Stimulated activated CD4-positive, alpha-beta T cell treated with anti-CD3 and anti-CD28 coated beads, Interleukin-4, amount 100 ng/mL, for 24 hours (primary cell): ENCODE data around the gene MNAT1.

ENCODE experiments used
- DNase-seq: peaks from one replicate; pipeline ENCODE4 v3.0.0-alpha.2; 2020

MNAT1 gene

DNA sequence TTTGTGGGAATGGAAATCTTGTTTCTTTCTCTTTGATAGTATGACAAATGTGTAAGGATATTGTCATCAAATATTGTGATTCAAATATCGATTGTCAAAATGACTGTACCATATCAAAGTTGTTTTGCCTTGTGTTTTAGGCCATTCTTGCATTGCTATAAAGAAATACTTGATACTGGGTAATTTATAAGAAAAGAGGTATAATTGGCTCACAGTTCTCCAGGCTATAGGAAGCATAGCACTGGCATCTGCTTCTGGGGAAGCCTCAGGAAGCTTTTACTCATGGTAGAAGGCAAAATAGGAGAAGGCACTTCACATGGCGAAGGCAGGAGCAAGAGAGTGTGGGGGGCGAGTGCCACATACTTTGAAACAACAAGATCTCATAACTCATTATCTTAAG lies 238.5 kb downstream of the MNAT1 start:
- DNase-seq = no peak

DNA sequence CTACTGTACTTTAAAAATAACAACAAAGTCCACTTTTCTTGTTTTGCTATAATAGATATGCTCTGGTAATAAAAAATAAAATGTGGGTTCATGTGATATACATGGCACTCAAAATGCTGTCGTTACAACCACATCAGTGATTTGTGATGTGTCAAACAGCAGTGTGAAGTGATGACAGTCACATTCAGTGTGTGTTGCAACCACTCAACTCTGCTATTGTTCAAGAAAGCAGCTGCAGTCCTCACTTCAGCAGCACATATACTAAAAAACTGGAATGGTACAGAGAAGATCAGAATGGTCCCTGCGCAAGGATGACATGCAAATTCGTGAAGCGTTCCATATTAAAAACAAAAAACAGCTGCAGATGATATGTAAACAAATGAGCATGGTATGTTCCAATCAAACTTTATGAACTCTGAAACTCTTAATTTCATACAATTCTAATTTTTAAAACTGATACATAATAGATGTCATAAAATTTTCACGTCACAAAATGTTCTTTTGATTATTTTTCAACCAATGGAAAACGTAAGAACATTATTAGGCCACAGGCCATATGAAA lies 239.6 kb downstream of the MNAT1 start:
- no peak for DNase-seq

GRCh38 chr14:60975551-60975950 lies 241.0 kb downstream of the MNAT1 start:
- DNase-seq = no peak

GRCh38 chr14:60977847-60978246 lies 243.3 kb downstream of the MNAT1 start:
- DNase-seq = no peak

DNA sequence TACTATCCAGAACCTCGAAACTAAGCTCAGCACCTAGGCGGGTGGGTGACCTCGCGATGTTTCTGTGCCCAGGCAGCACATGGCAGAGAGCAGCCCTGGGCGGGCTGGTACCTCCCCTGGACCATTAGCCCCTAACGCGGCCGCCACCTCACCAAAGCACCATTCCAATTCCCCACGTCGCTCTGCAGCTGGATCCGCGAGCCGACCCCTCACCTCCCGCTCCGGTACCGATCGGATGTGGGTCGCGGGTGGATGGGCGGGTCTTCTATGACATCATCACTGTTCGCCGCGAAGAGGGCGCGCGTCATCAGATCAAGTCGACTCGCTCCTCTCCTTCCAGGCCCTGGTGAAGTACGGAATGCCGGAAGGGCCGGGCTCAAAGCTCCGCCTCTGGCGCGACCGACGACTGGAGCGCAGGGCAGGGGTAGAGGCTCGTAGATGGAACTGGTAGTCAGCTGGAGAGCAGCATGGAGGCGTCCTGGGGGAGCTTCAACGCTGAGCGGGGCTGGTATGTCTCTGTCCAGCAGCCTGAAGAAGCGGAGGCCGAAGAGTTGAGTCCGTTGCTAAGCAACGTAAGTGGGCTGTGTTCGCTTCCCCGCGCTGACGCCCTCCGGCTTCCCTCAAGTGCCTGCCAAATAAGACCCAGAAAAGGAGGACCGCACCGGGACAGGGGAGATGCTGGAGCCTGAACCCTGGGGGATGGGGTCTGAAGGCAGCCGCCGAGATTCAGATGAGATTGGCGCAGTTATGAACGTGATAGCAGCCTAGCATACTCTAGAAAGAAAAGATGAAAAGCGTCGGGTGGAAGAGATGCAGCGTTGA lies 246.5 kb downstream of the MNAT1 start, which contains the start of the genes SLC38A6 and TRMT5:
SLC38A6 (plus strand) TSS at position 435 of the 822 bp plus-strand sequence; CDS start at position 468, 33 bp downstream.
TRMT5 (minus strand) TSS at position 269 of the 822 bp plus-strand sequence; CDS start at position 163, 106 bp downstream.
- peak; percentile 91 for DNase-seq

DNA sequence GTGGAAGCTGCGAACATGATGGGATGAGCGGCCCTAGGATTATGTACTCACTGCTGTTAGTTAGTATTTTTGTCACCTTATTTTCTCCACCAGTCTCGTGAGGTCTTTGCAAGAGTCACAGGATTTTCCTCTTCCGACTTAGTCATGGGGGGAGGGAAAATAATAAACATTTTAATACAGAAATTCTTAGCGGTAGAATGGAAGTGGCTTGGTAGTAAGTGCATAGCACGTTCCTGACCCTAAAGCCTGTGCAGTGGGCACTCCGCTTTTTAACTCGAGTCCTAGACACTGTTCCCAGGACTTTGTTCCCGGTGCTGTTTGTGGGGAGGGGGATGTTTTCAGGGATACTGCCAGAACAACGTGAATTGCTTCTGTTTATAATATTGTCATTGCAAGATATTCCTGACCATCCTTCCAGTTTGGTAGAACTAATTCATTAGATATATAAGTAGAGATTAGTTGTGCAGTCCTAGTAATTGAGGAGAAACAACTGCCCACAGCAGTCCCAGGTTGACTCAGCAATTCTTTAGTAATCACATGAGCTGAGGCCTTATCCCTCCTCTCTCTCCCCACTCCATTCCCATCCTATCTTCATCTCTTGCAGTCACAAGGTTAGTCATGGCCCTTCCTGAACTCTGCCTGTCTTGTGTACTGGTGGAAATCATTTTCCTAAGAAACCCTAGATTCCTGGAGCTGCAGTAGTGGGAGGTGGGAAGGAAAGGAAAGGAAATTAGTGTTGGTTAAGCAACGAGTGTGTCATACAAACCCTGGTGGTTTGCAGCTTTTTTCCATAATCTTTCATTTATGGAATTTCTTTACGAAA lies 247.3 kb downstream of the MNAT1 start:
- DNase-seq = no peak

DNA sequence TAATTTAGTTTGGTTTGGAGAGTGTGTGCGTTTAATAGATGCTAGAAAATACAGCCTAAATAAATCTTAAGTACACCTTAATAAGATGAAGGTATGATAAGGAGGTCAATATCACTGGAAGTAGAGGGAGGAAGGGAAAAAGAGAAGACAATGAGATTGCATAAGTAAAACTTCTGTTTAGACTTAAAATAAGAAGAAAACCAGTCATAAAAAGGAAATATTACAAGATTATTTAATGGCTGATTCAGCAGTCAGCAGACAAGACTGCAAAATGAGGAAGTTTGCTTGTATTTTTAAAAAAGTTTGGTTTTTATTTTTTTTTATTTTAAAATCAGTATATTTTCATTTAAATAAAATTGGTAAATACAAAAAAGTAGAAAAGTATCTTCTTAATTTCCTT lies 249.6 kb downstream of the MNAT1 start:
- no peak for DNase-seq

DNA sequence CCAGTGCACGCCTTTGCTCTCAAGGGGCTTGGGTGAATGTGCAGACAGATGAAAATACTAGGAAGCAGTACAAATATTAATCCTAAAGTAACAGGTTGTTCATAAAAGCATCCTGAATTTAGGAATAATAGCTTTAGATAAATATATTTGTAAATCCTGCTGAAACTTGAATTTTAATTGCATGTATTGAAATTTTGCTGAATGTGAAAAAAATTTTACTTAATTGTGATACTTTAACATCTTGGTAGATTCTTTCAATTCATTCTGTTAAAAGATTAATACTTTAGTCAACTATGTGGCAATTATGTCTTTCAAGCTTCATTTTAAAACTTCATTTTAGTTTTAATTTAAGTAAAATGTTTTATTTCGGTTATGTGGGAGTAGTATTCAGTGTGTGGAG lies 251.9 kb downstream of the MNAT1 start:
- DNase-seq = no peak

DNA sequence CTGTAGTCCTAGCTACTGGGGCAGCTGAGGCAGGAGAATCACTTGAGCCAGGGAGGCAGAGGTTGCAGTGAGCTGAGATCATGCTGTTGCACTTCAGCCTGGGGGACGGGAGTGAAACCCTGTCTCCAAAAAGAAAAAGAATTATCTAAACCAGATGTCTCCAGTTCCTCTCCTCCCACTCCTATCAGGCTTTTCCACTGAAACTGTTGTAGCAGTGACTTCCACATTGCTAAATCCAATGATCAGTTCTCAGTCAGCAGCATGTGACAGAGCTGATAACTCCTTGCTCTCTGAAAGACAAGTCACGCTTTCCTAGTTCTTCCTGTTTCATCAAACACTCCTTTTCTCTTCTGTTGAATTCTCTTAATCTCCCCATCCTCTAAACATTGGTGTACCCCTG lies 255.0 kb downstream of the MNAT1 start:
- DNase-seq = no peak

DNA sequence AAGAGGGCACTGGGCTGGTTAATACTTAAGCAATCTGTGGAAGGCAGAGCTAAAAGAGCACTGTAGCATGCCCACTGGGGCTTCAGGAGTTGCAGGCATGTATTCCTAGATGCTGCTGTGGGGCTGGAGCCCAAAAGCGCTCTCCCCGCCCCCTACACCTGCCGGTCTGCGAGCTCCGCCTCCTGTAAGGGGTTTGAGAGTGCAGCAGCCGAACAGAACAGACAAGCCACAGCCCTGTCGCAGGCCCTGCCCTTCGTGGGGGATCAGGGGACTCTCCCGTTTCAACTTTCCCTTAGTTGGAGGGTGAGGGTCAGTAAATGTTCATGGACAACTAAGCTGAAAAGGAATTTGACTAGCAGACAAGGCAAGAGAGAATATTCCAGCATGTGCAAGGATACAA lies 264.1 kb downstream of the MNAT1 start:
- no peak for DNase-seq

- DNase-seq = no peak
Observed at GRCh38 chr14:60999536-60999935, 265.0 kb downstream of the MNAT1 start.

GRCh38 chr14:61003571-61003970 lies 269.0 kb downstream of the MNAT1 start:
- no peak for DNase-seq

- DNase-seq = no peak
Observed at GRCh38 chr14:61019537-61019936, 285.0 kb downstream of the MNAT1 start.
